HepG2 (cell line): ENCODE results near the gene PRR29. TPM values are rescaled to one million over a fixed set of nuclear protein-coding genes. Genes with fewer than 3 reads are reported as not detected.

Source experiments
- HHEX ChIP-seq: IDR thresholded peaks from 2 replicates; pipeline ENCODE4 v1.6.1; 2016; ENCODE audit warnings: control low read depth
- KMT2B ChIP-seq: IDR thresholded peaks from 2 replicates; pipeline ENCODE4 v1.6.1; 2016; ENCODE audit warnings: missing genetic modification reagents, missing compliant biosample characterization
- PCBP2 ChIP-seq: fragments of 200-400 bp; formaldehyde crosslinking; optimal IDR thresholded peaks from 2 replicates; pipeline ENCODE3; 2018; ENCODE audit warnings: low read length, low read depth; ENCODE audit not compliant: poor library complexity, severe bottlenecking
- SMAD9 ChIP-seq: sonication (generic); formaldehyde crosslinking; IDR thresholded peaks from 2 replicates; pipeline ENCODE4 v1.5.1; 2020; ENCODE audit warnings: mild to moderate bottlenecking, missing genetic modification reagents
- SSRP1 ChIP-seq: IDR thresholded peaks from 2 replicates; pipeline ENCODE4 v1.6.1; 2016; ENCODE audit warnings: control low read depth
- ZBTB21 ChIP-seq: sonication (generic); formaldehyde crosslinking; IDR thresholded peaks from 2 replicates; pipeline ENCODE4 v1.4.0; 2020; ENCODE audit warnings: missing genetic modification reagents
- ZNF337 ChIP-seq: sonication (generic); formaldehyde crosslinking; IDR thresholded peaks from 2 replicates; pipeline ENCODE4 v1.5.1; 2020; ENCODE audit warnings: missing genetic modification reagents, low read depth, mild to moderate bottlenecking, borderline replicate concordance
- ZNF652 ChIP-seq: IDR thresholded peaks from 2 replicates; pipeline ENCODE4 v1.6.1; 2016; ENCODE audit warnings: low read depth, borderline replicate concordance
- polyA plus RNA-seq, 8 experiments: library from polyadenylated mRNA; depleted of rRNA in 3 of 8; stranded (reverse) in 7 of 8; unstranded in 1 of 8; fragments of >200 nt; fragmentation: Illumina TruSeq in 4 of 8; extraction: Trizol in 4 of 8; gene quantifications; 2 replicates each; pipeline versions ENCODE4 v1.2.1 to v1.2.3, GENCODE V29; 2011 to 2016; ENCODE audit warnings: low read depth in 4 of 8, missing spikeins in 1 of 8, mixed read lengths in 1 of 8; ENCODE audit not compliant: insufficient read depth in 1 of 8
- total RNA-seq, 5 experiments: library from RNA; depleted of rRNA; stranded (reverse); fragments of >200 nt; fragmentation: Illumina TruSeq; extraction: Trizol; gene quantifications; 2 replicates each; pipeline ENCODE4 v1.2.3, GENCODE V29; 2016; ENCODE audit warnings: low read depth in 1 of 5
- TF ChIP-seq, protein P1 (sequence below): IDR thresholded peaks from 2 replicates; pipeline ENCODE4 v1.6.1; 2016
- TF ChIP-seq, protein P2 (sequence below): sonication (generic); formaldehyde crosslinking; IDR thresholded peaks from 2 replicates; pipeline ENCODE4 v1.4.0; 2020; ENCODE audit warnings: missing genetic modification reagents, borderline replicate concordance
- TF ChIP-seq, protein P3 (sequence below): sonication (generic); formaldehyde crosslinking; IDR thresholded peaks from 2 replicates; pipeline ENCODE4 v1.4.0; 2020; ENCODE audit warnings: mild to moderate bottlenecking, missing genetic modification reagents
- TF ChIP-seq, protein P4 (sequence below): sonication (generic); formaldehyde crosslinking; IDR thresholded peaks from 2 replicates; pipeline ENCODE4 v1.8.0; 2022; ENCODE audit warnings: mild to moderate bottlenecking, missing genetic modification reagents, borderline replicate concordance

The PRR29 gene
- total and polyA plus RNA-seq, 2 of the 13 experiments (the other 11 are each of a cell fraction or from before 2014, with no cell fraction given): 0.07 to 0.20 TPM

DNA sequence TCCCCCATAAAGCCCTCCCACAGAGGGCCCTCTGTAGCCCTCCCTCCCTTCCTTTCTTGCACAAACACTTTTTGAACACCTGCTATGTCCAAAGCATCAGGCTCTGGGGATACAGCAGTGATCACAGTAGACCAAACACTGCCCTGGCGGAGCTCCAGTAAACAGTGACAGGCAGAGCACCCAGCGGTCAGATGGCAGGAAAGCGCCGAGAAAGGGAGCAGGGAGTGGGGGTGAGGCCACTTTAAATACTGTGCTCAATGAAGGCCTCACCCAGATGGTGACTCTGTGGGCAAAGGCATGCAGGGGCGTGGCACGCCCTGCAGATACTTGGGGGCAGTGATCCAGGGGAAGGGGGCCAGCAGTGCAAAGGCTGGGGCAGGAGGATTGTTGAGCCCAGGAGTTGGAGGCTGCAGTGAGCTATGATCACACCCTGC lies 7.6 kb downstream of the PRR29 start (continued):
- TF ChIP-seq PCBP2 (no peak), ZNF652 (CRISPR knock-in tag) (no peak), SMAD9 (CRISPR knock-in tag) (no peak), KMT2B (CRISPR knock-in tag) (no peak), HHEX (no peak), SSRP1 (no peak), ZBTB21 (no peak), ZNF337 (CRISPR knock-in tag) (no peak)
- TF ChIP-seq, protein P1, sequence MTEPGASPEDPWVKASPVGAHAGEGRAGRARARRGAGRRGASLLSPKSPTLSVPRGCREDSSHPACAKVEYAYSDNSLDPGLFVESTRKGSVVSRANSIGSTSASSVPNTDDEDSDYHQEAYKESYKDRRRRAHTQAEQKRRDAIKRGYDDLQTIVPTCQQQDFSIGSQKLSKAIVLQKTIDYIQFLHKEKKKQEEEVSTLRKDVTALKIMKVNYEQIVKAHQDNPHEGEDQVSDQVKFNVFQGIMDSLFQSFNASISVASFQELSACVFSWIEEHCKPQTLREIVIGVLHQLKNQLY (CRISPR knock-in tag): no peak
- TF ChIP-seq, protein P2, sequence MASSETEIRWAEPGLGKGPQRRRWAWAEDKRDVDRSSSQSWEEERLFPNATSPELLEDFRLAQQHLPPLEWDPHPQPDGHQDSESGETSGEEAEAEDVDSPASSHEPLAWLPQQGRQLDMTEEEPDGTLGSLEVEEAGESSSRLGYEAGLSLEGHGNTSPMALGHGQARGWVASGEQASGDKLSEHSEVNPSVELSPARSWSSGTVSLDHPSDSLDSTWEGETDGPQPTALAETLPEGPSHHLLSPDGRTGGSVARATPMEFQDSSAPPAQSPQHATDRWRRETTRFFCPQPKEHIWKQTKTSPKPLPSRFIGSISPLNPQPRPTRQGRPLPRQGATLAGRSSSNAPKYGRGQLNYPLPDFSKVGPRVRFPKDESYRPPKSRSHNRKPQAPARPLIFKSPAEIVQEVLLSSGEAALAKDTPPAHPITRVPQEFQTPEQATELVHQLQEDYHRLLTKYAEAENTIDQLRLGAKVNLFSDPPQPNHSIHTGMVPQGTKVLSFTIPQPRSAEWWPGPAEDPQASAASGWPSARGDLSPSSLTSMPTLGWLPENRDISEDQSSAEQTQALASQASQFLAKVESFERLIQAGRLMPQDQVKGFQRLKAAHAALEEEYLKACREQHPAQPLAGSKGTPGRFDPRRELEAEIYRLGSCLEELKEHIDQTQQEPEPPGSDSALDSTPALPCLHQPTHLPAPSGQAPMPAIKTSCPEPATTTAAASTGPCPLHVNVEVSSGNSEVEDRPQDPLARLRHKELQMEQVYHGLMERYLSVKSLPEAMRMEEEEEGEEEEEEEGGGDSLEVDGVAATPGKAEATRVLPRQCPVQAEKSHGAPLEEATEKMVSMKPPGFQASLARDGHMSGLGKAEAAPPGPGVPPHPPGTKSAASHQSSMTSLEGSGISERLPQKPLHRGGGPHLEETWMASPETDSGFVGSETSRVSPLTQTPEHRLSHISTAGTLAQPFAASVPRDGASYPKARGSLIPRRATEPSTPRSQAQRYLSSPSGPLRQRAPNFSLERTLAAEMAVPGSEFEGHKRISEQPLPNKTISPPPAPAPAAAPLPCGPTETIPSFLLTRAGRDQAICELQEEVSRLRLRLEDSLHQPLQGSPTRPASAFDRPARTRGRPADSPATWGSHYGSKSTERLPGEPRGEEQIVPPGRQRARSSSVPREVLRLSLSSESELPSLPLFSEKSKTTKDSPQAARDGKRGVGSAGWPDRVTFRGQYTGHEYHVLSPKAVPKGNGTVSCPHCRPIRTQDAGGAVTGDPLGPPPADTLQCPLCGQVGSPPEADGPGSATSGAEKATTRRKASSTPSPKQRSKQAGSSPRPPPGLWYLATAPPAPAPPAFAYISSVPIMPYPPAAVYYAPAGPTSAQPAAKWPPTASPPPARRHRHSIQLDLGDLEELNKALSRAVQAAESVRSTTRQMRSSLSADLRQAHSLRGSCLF (CRISPR knock-in tag): no peak
- TF ChIP-seq, protein P3, sequence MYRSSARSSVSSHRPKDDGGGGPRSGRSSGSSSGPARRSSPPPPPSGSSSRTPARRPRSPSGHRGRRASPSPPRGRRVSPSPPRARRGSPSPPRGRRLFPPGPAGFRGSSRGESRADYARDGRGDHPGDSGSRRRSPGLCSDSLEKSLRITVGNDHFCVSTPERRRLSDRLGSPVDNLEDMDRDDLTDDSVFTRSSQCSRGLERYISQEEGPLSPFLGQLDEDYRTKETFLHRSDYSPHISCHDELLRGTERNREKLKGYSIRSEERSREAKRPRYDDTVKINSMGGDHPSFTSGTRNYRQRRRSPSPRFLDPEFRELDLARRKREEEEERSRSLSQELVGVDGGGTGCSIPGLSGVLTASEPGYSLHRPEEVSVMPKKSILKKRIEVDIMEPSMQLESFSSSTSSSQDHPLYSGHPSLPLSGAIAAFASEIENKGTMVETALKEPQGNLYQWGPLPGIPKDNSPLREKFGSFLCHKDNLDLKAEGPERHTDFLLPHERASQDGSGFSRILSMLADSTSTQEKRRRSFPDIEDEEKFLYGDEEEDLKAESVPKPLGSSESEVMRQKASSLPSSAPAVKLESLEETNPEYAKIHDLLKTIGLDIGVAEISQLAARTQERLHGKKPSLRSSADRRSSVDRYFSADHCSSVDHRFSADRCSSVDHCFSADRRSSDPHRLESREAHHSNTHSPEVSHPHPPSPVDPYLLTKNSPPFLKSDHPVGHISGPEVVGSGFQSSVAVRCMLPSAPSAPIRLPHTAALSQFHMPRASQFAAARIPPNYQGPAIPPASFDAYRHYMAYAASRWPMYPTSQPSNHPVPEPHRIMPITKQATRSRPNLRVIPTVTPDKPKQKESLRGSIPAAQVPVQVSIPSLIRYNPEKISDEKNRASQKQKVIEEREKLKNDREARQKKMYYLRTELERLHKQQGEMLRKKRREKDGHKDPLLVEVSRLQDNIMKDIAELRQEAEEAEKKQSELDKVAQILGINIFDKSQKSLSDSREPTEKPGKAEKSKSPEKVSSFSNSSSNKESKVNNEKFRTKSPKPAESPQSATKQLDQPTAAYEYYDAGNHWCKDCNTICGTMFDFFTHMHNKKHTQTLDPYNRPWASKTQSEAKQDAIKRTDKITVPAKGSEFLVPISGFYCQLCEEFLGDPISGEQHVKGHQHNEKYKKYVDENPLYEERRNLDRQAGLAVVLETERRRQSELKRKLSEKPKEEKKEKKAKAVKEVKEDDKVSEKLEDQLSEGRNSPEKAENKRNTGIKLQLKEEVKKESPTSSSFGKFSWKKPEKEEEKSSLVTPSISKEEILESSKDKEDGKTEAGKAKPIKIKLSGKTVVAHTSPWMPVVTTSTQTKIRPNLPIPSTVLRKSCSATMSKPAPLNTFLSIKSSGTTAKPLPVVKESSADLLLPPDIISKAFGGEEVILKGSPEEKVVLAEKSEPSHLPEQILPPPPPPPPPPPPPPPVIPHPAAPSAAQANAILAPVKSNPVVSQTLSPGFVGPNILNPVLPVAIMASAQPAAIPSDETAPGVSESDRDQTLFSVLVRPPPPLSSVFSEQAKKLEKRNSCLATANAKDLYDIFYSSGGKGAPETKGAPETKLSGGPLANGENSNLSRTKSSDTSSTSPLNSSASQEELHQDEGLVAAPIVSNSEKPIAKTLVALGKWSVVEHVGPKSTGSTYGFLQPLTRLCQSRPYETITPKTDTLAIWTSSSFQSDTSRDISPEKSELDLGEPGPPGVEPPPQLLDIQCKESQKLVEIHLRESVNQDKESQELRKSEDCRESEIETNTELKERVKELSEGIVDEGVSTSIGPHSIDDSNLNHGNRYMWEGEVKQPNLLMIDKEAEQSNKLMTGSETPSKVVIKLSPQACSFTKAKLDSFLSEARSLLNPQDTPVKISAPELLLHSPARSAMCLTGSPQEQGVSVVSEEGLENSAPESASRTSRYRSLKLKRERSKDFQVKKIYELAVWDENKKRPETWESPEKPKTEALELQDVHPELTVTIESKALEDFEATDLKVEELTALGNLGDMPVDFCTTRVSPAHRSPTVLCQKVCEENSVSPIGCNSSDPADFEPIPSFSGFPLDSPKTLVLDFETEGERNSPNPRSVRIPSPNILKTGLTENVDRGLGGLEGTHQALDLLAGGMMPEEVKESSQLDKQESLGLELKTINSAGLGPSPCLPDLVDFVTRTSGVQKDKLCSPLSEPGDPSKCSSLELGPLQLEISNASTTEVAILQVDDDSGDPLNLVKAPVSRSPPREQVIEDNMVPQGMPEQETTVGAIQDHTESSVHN (CRISPR knock-in tag): no peak
- TF ChIP-seq, protein P4, sequence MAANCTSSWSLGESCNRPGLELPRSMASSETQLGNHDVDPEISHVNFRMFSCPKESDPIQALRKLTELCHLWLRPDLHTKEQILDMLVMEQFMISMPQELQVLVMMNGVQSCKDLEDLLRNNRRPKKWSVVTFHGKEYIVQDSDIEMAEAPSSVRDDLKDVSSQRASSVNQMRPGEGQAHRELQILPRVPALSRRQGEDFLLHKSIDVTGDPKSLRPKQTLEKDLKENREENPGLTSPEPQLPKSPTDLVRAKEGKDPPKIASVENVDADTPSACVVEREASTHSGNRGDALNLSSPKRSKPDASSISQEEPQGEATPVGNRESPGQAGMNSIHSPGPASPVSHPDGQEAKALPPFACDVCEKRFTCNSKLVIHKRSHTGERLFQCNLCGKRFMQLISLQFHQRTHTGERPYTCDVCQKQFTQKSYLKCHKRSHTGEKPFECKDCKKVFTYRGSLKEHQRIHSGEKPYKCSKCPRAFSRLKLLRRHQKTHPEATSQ (CRISPR knock-in tag): no peak
